Fibroblast of skin of abdomen (primary cell): ENCODE measurements around the gene RNF112.
"Not testable (repeated sequence)": the region's sequence is repeated elsewhere in the genome, so short reads cannot be mapped to it uniquely, and the experiment has no call there.

ENCODE experiments used
- DNase-seq: peaks from one replicate; pipeline ENCODE4 v3.0.0-alpha.2; 2013

RNF112 gene

DNA sequence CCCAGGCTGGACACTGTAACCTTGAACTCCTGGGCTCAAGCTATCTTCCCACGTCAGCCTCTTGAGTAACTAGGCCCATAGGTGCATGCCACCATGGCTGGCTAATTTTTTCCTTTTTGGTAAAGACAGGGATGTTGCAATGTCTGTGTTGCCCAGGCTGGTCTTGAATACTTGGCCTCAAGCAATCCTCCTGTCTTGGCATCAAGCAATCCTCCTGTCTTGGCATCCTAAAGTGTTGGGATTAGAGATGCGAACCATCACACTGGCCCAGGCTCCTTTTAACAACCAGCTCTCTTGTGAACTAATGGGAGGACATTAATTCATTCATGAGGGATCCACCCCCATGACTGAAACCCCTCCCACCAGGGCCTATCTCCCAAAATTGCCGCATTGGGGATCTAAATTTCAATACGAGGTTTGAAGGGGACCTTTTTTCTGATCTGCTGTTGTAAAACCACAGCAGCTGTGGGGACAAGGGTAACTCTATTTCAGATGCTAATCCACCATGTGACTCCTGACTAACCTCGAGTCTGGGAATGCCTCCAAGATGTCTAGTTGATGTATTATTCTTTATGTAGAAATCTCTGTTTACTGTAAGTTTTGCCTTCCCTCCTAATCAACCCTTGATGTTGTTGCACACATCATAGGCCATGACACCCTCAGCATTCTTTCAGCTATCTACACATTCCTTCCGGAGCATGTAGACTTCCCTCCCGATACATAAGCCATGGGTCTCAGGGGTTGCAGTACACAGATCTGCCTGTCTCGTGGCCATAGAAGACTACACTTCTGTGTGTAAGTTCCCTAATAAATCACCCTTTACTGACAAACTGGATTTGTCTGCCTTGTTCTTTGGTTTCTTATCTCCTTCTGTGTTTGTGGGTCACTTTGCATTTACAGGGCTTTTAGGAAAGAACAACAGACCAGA lies 37.6 kb downstream of the RNF112 start:
- peak; percentile 98 for DNase-seq

GRCh38 chr17:19449656-19450055 lies 38.6 kb downstream of the RNF112 start:
- no peak for DNase-seq

GRCh38 chr17:19453296-19453695 lies 42.3 kb downstream of the RNF112 start:
- no peak for DNase-seq

DNA sequence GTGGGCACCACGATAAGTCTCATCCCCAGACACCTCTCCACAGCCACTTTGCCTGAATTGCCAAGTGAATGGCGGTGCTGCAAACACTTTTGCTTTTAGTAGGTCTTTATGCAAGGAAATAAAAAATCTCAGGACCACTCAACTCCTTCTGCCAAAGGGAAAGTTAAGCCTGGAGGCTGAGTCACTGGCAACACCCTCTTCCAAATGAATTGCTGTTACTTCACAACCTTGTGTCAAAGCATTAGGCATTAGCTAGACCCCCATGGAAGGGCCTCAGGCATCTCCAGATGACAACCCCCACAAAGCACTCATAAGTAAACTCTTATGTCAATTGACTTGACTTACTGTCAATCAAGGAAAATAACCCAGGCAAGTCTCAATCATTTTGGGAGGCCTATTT lies 43.0 kb downstream of the RNF112 start:
- no peak for DNase-seq

GRCh38 chr17:19456016-19456927 lies 45.2 kb downstream of the RNF112 start:
- DNase-seq: no peak

DNA sequence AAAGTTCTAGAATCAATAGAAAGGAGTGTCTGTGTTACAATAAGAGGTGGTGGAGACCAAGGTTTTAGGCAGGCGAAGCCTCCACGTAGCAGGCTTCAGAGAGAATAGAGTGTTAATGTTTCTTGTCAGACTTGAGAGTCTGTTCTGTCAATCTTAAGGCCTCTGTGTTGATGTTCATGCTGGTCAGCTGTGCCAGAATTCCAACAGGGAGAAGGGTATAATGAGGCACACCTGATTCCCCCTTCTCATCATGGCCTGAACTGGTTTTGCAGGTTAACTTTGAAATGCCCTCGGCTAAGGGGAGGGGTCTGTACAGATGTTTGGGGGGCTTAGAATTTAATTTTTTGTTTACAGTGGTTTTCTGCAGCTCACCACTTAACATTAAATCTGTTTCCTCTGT lies 46.0 kb downstream of the RNF112 start:
- no peak for DNase-seq

DNA sequence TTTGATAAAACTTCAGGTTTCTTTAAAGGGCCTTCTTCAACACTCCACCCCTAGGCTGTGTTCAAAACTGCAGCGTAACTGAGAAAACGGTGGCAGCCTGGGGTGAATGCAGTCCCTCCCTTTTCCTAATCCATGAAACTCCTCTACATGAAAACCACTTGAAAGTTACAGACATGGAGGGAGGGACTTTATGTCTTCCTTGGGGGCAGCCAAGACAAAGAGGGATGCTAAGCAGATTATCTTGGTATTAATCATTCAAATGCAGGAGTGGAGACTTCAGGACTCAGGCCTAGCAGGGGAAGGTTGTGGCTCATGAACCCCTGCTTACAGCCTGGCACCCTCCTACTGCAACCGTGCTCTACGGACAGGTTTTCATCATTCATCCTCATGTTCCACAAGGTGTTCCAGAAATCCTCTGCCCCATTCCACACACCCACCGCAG lies 46.8 kb downstream of the RNF112 start:
- no peak for DNase-seq

GRCh38 chr17:19458481-19458880 lies 47.4 kb downstream of the RNF112 start:
- not testable (repeated sequence) for DNase-seq

DNA sequence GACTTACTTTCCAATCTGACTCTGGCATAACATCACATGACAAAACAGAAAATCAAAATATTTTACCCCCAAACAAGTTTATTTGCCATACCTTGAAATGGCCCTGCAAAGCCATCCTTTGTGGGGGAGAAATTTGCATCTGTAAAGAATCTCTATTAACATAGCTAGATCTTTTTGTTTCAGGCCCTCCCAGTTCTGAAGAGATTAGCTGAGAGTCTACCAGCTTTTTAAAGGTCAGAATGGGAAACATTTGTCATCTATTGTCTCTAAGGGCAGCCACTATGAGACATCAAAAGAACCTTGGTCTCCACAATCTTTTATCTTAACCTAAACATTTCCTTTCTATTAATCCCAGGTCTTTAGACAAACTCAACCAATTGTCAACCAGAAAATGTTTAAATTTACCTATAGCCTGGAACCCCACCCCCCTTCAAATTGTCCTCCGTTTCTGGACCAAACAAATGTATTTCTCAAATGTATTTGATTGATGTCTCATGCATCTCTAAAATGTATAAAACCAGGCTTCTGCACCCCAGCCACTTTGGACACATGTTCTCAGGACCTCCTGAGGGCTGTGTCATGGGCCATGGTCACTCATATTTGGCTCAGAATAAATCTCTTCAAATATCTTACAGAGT lies 48.1 kb downstream of the RNF112 start:
- DNase-seq: not testable (repeated sequence)

GRCh38 chr17:19460700-19461099 lies 49.7 kb downstream of the RNF112 start:
- DNase-seq: no peak

DNA sequence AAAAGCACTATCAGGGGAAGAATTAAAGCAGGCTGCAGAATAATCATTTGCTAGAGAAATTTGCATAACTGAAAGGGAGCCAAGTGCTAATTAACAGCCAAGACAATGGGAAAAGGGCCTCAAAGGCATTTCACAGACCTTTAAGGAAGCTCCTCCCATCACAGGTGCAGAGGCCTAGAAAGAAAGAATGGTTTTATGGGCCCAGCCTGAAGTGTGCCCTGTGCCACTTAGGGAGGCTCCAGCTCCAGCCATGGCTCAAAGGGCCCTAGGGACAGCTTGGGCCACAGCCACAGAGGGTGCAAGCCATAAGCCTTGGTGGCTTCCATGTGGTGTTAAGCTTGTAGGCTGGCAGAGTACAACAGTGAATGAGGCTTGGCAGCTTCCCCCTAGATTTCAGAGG lies 50.1 kb downstream of the RNF112 start:
- no peak for DNase-seq

DNA sequence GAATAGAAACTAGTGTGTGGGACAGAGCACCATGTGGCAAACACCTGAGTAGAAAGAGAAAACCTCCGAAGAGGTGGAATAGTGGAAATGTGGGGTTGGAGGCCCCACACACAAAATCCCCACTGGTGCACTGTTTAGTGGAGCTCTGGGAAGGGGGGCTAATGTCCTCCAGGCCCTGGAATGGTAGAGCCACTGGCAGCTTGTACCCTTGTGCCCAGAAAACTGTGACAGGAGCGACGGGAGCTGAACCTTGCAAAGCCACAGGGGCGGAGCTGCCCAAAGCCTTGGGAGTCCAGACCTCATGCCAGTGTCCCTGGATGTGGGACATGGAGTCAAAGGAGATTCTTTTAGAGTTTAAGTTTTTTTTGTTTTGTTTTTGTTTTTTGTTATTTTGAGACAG lies 50.6 kb downstream of the RNF112 start:
- no peak for DNase-seq

GRCh38 chr17:19462456-19463035 lies 51.5 kb downstream of the RNF112 start:
- DNase-seq: not testable (repeated sequence)

DNA sequence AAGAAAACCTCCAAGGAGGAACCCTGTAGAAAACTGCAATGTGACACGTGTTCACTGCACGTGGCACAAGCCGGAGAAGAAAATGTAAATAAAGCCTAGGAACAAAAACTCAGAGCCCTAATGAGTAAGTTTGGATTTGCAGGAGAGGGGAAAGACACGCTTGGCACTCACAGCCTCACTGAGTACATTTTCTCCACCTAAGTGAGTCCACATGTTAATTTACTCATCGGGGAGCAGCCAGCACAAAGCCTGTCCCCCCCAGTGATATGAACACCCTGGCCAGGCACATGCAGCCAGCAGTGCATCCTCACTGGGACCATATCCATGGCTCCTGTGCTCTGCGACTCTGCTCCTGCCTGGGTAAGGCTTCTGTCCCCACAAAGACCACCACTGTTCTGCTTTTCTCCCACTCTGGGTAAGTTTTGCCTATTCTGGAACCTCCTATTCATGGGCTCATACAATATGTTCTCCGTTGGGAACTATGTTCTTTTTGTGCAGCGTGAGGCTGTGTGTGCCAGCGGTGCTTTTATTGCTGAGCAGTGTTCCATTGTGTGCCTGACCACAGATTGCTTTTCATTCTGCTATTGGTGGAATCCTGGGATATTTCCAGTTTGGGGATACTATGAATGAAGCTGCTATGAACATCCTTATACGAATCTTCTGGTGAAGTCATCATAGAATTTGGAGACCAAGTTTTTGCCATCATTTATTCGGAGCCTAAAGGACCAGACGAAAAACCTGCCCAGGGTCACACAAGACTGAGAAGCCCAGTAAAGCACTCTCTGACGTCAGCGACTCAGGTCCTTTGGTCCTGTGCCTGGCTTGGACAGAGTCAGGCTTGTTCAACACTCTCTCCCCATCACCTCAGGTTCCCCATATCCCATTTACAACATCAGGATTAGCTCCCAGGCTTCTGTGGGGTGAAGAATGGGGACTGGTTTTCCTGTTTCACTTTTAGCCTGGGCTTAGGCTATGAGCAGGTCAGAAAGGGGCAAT lies 53.3 kb downstream of the RNF112 start:
- DNase-seq: no peak
